Effector memory CD8-positive, alpha-beta T cell (primary cell): Measurements from ENCODE around the gene TTLL8.

Source experiments
- ATAC-seq: fragments of 150-1000 bp; cut with Tn5 transposase; replicated peaks from 2 replicates; pipeline ENCODE4 v1.10.0; 2021; ENCODE audit warnings: mild to moderate bottlenecking, moderate library complexity
- DNase-seq, 3 experiments: peaks; one replicate each; pipeline ENCODE4 v3.0.0; 2021
- H3K27ac Mint-ChIP-seq, 2 donors: one replicate each; pipeline ENCODE4 v1.8.0; 2022; ENCODE audit warnings: mild to moderate bottlenecking in 2 of 2, mixed read lengths in 2 of 2, moderate library complexity in 2 of 2
- H3K27me3 Mint-ChIP-seq, 2 donors: one replicate each; pipeline ENCODE4 v1.8.0; 2022; ENCODE audit warnings: mixed read lengths in 2 of 2
- H3K36me3 Mint-ChIP-seq: one replicate; pipeline ENCODE4 v1.8.0; 2022; ENCODE audit warnings: mild to moderate bottlenecking, moderate library complexity, mixed read lengths; ENCODE audit not compliant: insufficient read depth
- H3K4me1 Mint-ChIP-seq, 2 donors: one replicate each; pipeline ENCODE4 v1.8.0; 2022; ENCODE audit warnings: low read depth in 2 of 2, mixed read lengths in 2 of 2
- H3K4me3 Mint-ChIP-seq, 2 donors: one replicate each; pipeline ENCODE4 v1.8.0; 2022; ENCODE audit warnings: mild to moderate bottlenecking in 2 of 2, mixed read lengths in 2 of 2, moderate library complexity in 2 of 2
- H3K9me3 Mint-ChIP-seq, 2 donors: one replicate each; pipeline ENCODE4 v1.8.0; 2022; ENCODE audit warnings: mixed read lengths in 2 of 2
- total RNA-seq, 9 experiments: gene quantifications; one replicate each; lab custom pipeline; 2026; lab: John Stamatoyannopoulos, UW

TTLL8 gene
- 0 to 0.75 (median 0.07) reads per million in 9 experiments for total RNA-seq

DNA sequence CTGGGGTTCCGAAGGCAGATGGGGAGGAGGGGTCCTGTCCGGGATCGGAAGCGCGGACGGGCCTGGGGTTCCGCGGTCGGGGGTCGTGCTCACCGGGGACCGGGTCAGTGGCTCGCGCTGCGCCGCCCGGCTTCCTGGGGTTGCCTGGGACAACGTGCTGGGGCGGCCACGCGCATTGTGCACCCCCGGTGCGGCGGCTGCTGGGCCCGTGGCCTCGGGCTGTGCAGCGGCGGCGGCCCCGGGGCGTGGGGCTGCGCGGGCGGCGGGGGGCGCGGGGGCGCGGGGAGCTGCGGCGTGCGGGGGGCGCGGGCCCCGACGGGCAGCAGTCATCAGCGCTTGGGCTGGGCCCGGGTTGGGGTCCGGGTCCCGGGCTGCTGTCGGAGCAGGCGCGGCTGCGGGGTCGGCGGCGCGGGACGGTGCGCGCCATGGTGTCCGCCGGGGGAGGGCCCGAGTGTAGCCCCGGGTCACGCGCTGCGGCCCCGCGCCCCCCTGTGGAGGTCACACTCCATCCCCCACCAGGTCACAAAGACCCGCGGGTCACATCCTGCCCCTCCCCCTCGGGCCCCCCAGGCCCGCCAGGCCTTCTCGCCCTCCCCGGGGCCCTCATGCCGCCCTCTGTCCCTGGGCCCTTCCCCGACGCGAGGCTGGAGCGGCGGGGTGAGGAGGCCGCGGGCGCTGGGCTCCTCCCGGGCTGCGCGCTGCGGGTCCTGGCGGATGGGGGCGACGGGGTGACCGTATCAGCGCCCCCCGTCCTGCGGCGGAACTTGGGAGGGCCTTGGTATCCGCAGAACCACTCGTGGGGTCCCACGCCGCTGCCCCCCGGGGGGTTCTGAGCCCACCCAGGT, at the start of gene TTLL8:
Gene TTLL8 (minus strand): TSS at position 238 of the 845 bp plus-strand sequence.
- Mint-ChIP-seq H3K27ac (no peak within 1 kb of the TSS), H3K9me3 (no peaks in the 10 kb centered on the region), H3K36me3 (no peaks in the 10 kb centered on the region), H3K27me3 (peaks cover 32 to 71% of the 10 kb centered on the region in 2 donors), H3K4me1 (no peaks in the 10 kb centered on the region), H3K4me3 (peak within 1 kb of the TSS in 1 of 2 donors; percentile 27)
- DNase-seq (no peak), ATAC-seq (no peak)

GRCh38 chr22:50107529-50107928, 49.4 kb upstream of the TTLL8 start:
- H3K9me3 Mint-ChIP-seq: no peaks in the 10 kb centered on the region
- H3K36me3 Mint-ChIP-seq: no peaks in the 10 kb centered on the region
- H3K4me3 Mint-ChIP-seq: no peak overlapping the region
- ATAC-seq: no peak
- DNase-seq: no peak
- peaks cover 17 to 43% of the 10 kb centered on the region in 2 donors for H3K27me3 Mint-ChIP-seq
- no peak overlapping the region for H3K27ac Mint-ChIP-seq
- H3K4me1 Mint-ChIP-seq: peaks cover 0 to 5% of the 10 kb centered on the region in 2 donors

DNA sequence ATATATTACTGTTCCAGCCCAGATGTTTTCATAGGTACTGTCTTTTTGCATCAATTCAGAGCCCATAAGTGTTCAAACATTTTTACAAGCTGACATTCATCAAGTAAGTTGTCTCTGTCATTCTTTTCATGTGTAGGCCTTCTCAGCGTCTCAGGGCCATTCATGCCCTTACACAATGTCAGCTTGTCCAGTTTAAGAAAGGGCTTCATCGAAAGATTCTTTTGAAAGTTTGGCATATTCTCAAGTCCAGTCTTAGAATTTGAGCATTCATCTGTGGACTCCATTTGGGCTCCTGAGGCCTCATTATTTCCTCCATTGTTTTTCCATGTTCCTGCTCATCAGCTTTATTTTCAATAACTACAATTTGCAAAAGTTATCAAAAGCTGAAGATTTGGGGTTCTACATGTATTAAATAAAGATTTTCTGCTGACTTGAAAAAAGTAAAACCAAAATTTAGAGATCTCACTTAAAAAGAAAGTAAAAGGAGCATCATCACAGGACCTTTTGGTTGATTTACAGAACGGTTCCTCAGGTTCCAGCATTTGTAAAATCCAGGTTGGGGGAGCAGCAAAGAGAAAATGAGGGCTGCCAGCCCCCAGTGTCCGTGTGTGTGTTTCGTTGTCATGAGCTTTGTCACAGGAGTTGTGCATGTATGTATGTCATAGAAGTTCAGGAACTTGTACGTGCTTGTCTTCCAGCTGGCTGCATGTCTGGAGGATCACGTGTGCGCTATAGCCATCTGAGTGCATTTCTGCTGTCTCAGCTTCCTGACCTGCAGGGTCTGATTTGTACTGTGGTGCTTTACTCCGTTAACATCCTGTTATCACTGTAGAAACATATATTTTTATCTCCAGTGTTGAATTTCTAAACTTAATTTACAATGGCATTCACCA, 47.4 kb upstream of the TTLL8 start:
- Mint-ChIP-seq H3K4me3 (peak overlapping the region; percentile 25 to 29), H3K27ac (no peak overlapping the region), H3K9me3 (no peaks in the 10 kb centered on the region), H3K27me3 (peaks cover 16 to 41% of the 10 kb centered on the region in 2 donors), H3K36me3 (no peaks in the 10 kb centered on the region), H3K4me1 (peaks cover 5% of the 10 kb centered on the region in 2 donors)
- peak; percentile 44 for ATAC-seq
- no peak for DNase-seq

DNA sequence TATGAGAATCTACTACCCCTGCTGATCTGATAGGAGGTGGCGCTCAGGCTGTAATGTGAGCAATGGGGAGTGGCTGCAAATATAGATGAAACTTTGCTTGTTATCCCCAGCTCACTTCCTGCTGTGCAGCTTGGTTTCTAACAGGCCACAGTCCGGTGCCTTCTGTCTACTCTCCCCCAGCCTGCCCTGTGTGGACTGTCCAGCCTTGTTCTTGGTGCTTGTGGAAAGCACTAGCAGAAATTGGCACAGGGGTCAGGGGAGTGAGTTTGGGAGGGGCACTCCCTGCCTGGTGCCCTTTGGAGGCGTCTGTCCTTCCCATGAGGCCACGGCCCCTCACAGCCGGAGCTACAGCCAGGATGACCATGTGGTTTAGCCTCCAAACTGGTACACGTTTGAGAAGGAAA, 46.0 kb upstream of the TTLL8 start:
- no peaks in the 10 kb centered on the region for H3K9me3 Mint-ChIP-seq
- H3K4me1 Mint-ChIP-seq: peaks cover 5% of the 10 kb centered on the region in 2 donors
- ATAC-seq (no peak), DNase-seq (no peak)
- peaks cover 20 to 48% of the 10 kb centered on the region in 2 donors for H3K27me3 Mint-ChIP-seq
- no peaks in the 10 kb centered on the region for H3K36me3 Mint-ChIP-seq
- H3K4me3 Mint-ChIP-seq: no peak overlapping the region
- H3K27ac Mint-ChIP-seq: no peak overlapping the region

GRCh38 chr22:50102946-50103345, 44.8 kb upstream of the TTLL8 start:
- Mint-ChIP-seq H3K36me3 (no peaks in the 10 kb centered on the region), H3K27me3 (peaks cover 25 to 50% of the 10 kb centered on the region in 2 donors), H3K4me1 (peaks cover 5% of the 10 kb centered on the region in 2 donors), H3K4me3 (no peak overlapping the region), H3K9me3 (no peaks in the 10 kb centered on the region), H3K27ac (no peak overlapping the region)
- DNase-seq (no peak), ATAC-seq (no peak)

DNA sequence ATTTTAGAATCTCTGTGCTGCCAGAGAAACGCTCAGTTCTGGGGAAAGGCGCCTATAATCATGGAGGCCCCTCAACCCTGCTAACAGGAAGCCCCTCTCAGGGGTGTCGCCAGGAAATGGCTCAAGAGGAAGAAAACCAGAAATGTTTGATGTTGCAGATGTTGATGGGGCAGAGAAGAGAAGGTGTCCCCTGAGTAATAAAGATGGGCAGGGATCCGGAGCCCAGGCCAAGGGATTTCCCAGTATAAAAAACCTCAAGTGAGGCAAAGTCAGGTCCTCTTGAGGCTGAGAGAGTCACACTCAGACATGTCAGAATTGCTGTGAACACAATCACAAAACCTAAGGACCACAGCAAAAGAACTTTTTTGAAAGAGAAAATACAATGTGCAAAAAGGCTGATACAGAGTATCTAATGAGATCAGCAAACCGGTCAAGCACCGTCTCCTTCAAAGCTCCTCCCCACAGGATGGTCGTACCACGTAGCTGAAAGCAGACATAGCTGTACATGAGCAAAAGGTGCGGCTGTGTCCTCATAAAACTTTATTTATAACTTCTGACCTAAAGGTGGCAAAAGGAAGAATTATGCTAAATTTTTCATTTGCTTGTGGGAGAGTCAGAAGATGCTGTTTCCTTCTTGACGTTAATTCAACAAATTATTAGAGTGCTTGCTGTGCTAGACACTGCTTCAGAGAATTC, 43.9 kb upstream of the TTLL8 start:
- peaks cover 25 to 54% of the 10 kb centered on the region in 2 donors for H3K27me3 Mint-ChIP-seq
- ATAC-seq: no peak
- no peak overlapping the region for H3K4me3 Mint-ChIP-seq
- no peak for DNase-seq
- no peak overlapping the region for H3K27ac Mint-ChIP-seq
- peaks cover 5% of the 10 kb centered on the region in 2 donors for H3K4me1 Mint-ChIP-seq
- H3K9me3 Mint-ChIP-seq: no peaks in the 10 kb centered on the region
- no peaks in the 10 kb centered on the region for H3K36me3 Mint-ChIP-seq

- H3K4me1 Mint-ChIP-seq: peaks cover 0 to 5% of the 10 kb centered on the region in 2 donors
- H3K27ac Mint-ChIP-seq: no peak overlapping the region
- peaks cover 24 to 68% of the 10 kb centered on the region in 2 donors for H3K27me3 Mint-ChIP-seq
- DNase-seq (no peak), ATAC-seq (no peak)
- H3K4me3 Mint-ChIP-seq: no peak overlapping the region
- no peaks in the 10 kb centered on the region for H3K9me3 Mint-ChIP-seq
- no peaks in the 10 kb centered on the region for H3K36me3 Mint-ChIP-seq
These were observed 40.0 kb upstream of the TTLL8 start for GRCh38 chr22:50098052-50098451.

DNA sequence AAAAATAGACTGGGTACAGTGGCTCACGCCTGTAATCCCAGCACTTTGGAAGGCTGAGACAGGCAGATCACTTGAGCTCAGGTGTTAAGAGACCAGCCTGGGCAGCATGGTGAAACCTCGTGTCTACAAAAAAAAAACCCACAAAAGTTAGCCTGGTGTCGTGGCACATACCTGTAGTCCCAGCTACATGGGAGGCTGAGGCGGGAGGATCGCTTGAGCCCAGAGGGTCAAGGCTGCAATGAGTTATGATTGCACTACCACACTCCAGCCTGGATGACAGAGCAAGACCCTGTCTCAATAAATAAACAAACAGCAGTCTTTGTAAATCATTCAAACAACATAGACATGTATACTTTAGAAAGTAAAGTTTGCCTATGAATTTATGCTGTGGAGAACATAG, 34.2 kb upstream of the TTLL8 start:
- Mint-ChIP-seq H3K4me1 (peaks cover under 1 to 3% of the 10 kb centered on the region in 2 donors), H3K9me3 (no peaks in the 10 kb centered on the region), H3K4me3 (no peak overlapping the region), H3K36me3 (no peaks in the 10 kb centered on the region), H3K27ac (no peak overlapping the region), H3K27me3 (peaks cover 0 to 25% of the 10 kb centered on the region in 2 donors)
- DNase-seq: no peak
- ATAC-seq: no peak

GRCh38 chr22:50091092-50091768, 33.1 kb upstream of the TTLL8 start:
- no peaks in the 10 kb centered on the region for H3K36me3 Mint-ChIP-seq
- H3K27ac Mint-ChIP-seq: no peak overlapping the region
- no peak overlapping the region for H3K4me3 Mint-ChIP-seq
- H3K4me1 Mint-ChIP-seq: peaks cover 3 to 7% of the 10 kb centered on the region in 2 donors
- peaks cover 0 to 22% of the 10 kb centered on the region in 2 donors for H3K27me3 Mint-ChIP-seq
- no peak for ATAC-seq
- no peaks in the 10 kb centered on the region for H3K9me3 Mint-ChIP-seq
- DNase-seq: no peak

- H3K27ac Mint-ChIP-seq: no peak overlapping the region
- H3K36me3 Mint-ChIP-seq: no peaks in the 10 kb centered on the region
- H3K4me1 Mint-ChIP-seq: peaks cover 3 to 8% of the 10 kb centered on the region in 2 donors
- H3K27me3 Mint-ChIP-seq: peaks cover 0 to 18% of the 10 kb centered on the region in 2 donors
- ATAC-seq: no peak
- H3K4me3 Mint-ChIP-seq: no peak overlapping the region
- H3K9me3 Mint-ChIP-seq: no peaks in the 10 kb centered on the region
- no peak for DNase-seq
These were observed 32.3 kb upstream of the TTLL8 start for GRCh38 chr22:50090412-50090714.

- DNase-seq (peak in 1 of 3 experiments; percentile 7), ATAC-seq (peak; percentile 15)
- H3K9me3 Mint-ChIP-seq: no peaks in the 10 kb centered on the region
- peaks cover 0 to 13% of the 10 kb centered on the region in 2 donors for H3K27me3 Mint-ChIP-seq
- no peaks in the 10 kb centered on the region for H3K36me3 Mint-ChIP-seq
- H3K27ac Mint-ChIP-seq: no peak within 1 kb of the TSS
- H3K4me3 Mint-ChIP-seq: no peak within 1 kb of the TSS
- peaks cover 3 to 13% of the 10 kb centered on the region in 2 donors for H3K4me1 Mint-ChIP-seq
These were observed 31.7 kb upstream of the TTLL8 start, which contains the start of gene MOV10L1 for GRCh38 chr22:50089682-50090411. MOV10L1 (plus strand) TSS chr22:50090006; CDS start chr22:50090089, 83 bp downstream.

GRCh38 chr22:50089231-50089630, 31.1 kb upstream of the TTLL8 start:
- Mint-ChIP-seq H3K27ac (no peak overlapping the region), H3K9me3 (no peaks in the 10 kb centered on the region), H3K4me3 (no peak overlapping the region), H3K4me1 (peaks cover 3 to 15% of the 10 kb centered on the region in 2 donors), H3K36me3 (no peaks in the 10 kb centered on the region), H3K27me3 (peaks cover 0 to 11% of the 10 kb centered on the region in 2 donors)
- DNase-seq (no peak), ATAC-seq (no peak)
